ENCODE data around the gene PYROXD2.
"Not testable (repeated sequence)": the region's sequence is repeated elsewhere in the genome, so short reads cannot be mapped to it uniquely, and the experiment has no call there.

The PYROXD2 gene

GRCh38 chr10:98390406-98390805, 24.6 kb downstream of the PYROXD2 start:
- no peak for DNase-seq (ENCODE audit: low read depth)

GRCh38 chr10:98389398-98389797, 25.6 kb downstream of the PYROXD2 start:
- no peak for DNase-seq (ENCODE audit: low read depth)

GRCh38 chr10:98388101-98388655, 26.8 kb downstream of the PYROXD2 start:
- DNase-seq (ENCODE audit: low read depth), result no peak

GRCh38 chr10:98384531-98385133, 30.4 kb downstream of the PYROXD2 start:
- DNase-seq (ENCODE audit: low read depth), result no peak

- no peak for DNase-seq (ENCODE audit: low read depth)
Measured at GRCh38 chr10:98383869-98384268, 31.1 kb downstream of the PYROXD2 start.

- DNase-seq (ENCODE audit: low read depth), result not testable (repeated sequence)
Measured at GRCh38 chr10:98383134-98383667, 31.8 kb downstream of the PYROXD2 start.

- DNase-seq (ENCODE audit: low read depth), result no peak
Measured at GRCh38 chr10:98382691-98383101, 32.3 kb downstream of the PYROXD2 start.

GRCh38 chr10:98380493-98381339, 34.3 kb downstream of the PYROXD2 start:
- no peak for DNase-seq (ENCODE audit: low read depth)

- DNase-seq (ENCODE audit: low read depth), result no peak
Measured at GRCh38 chr10:98378722-98379121, 36.3 kb downstream of the PYROXD2 start.

GRCh38 chr10:98377536-98377935, 37.4 kb downstream of the PYROXD2 start:
- DNase-seq (ENCODE audit: low read depth), result no peak

- no peak for DNase-seq (ENCODE audit: low read depth)
Measured at GRCh38 chr10:98377001-98377400, 38.0 kb downstream of the PYROXD2 start.

- no peak for DNase-seq (ENCODE audit: low read depth)
Measured at GRCh38 chr10:98376485-98376884, 38.5 kb downstream of the PYROXD2 start.

GRCh38 chr10:98374217-98374985, 40.6 kb downstream of the PYROXD2 start:
- no peak for DNase-seq (ENCODE audit: low read depth)

GRCh38 chr10:98373260-98374040, 41.5 kb downstream of the PYROXD2 start:
- DNase-seq (ENCODE audit: low read depth), result no peak

GRCh38 chr10:98370831-98371820, 43.9 kb downstream of the PYROXD2 start:
- no peak for DNase-seq (ENCODE audit: low read depth)

GRCh38 chr10:98369801-98370200, 45.2 kb downstream of the PYROXD2 start:
- DNase-seq (ENCODE audit: low read depth), result no peak

- DNase-seq (ENCODE audit: low read depth), result no peak
Measured at GRCh38 chr10:98368644-98369043, 46.3 kb downstream of the PYROXD2 start.

GRCh38 chr10:98367604-98368451, 47.2 kb downstream of the PYROXD2 start:
- DNase-seq (ENCODE audit: low read depth), result no peak

GRCh38 chr10:98366062-98366530, 48.9 kb downstream of the PYROXD2 start:
- DNase-seq (ENCODE audit: low read depth), result no peak
